GM23248 (cell line): ENCODE measurements around the gene ETFA.

ENCODE experiments used
- EZH2 ChIP-seq: fragments of 200-600 bp; sonication (generic); IDR thresholded peaks from 2 replicates; pipeline ENCODE4 v1.6.1; 2018; ENCODE audit warnings: antibody characterized with exemption, mild to moderate bottlenecking; ENCODE audit not compliant: insufficient read depth, poor library complexity, severe bottlenecking
- EZH2phosphoT487 ChIP-seq: fragments of 200-600 bp; sonication (generic); IDR thresholded peaks from 2 replicates; pipeline ENCODE4 v1.6.1; 2018; ENCODE audit warnings: antibody characterized with exemption, moderate library complexity, mild to moderate bottlenecking, low read depth; ENCODE audit not compliant: insufficient read depth

- TF ChIP-seq EZH2phosphoT487 (no peak), EZH2 (no peak)
Measured at GRCh38 chr15:76222159-76222558, 89.1 kb downstream of the ETFA start.
